ENCODE results near the gene MAP3K14.
A peak's percentile ranks its signal among the peaks of the same experiment; 100 is the strongest.

Gene MAP3K14

DNA sequence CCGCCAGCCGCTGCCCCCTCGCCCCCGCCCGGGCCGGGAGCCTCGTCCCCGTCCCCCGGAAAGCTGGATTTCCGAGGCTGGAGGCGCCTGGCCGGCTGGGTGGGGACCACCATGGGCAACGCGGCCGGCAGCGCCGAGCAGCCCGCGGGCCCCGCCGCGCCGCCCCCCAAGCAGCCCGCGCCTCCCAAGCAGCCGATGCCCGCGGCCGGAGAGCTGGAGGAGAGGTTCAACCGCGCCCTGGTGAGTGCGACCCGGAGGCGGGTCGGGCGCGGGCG lies 94.9 kb downstream of the MAP3K14 start:
- Histone ChIP-seq H3K27me3 (ENCODE audit: insufficient read depth, low read depth) (no peaks in the 10 kb centered on the region), H2AFZ (ENCODE audit: low read depth) (no peak overlapping the region), H3K36me3 (ENCODE audit: insufficient read depth) (no peaks in the 10 kb centered on the region), H3K79me2 (ENCODE audit: insufficient read depth, low read depth) (peaks cover 65% of the 10 kb centered on the region), H3K9ac (peak overlapping the region; percentile 83), H4K20me1 (ENCODE audit: insufficient read depth) (no peaks in the 10 kb centered on the region), H3K4me1 (ENCODE audit: low read depth, poor library complexity, severe bottlenecking) (peaks cover 57% of the 10 kb centered on the region), H3K4me3 (IDR thresholded peaks at IDR 0.05; ENCODE audit: insufficient read depth, low read depth, low read length) (no peak overlapping the region), H3K27ac (peak overlapping the region; percentile 97), H3K4me2 (peak overlapping the region; percentile 100)
- TF ChIP-seq, protein P1, sequence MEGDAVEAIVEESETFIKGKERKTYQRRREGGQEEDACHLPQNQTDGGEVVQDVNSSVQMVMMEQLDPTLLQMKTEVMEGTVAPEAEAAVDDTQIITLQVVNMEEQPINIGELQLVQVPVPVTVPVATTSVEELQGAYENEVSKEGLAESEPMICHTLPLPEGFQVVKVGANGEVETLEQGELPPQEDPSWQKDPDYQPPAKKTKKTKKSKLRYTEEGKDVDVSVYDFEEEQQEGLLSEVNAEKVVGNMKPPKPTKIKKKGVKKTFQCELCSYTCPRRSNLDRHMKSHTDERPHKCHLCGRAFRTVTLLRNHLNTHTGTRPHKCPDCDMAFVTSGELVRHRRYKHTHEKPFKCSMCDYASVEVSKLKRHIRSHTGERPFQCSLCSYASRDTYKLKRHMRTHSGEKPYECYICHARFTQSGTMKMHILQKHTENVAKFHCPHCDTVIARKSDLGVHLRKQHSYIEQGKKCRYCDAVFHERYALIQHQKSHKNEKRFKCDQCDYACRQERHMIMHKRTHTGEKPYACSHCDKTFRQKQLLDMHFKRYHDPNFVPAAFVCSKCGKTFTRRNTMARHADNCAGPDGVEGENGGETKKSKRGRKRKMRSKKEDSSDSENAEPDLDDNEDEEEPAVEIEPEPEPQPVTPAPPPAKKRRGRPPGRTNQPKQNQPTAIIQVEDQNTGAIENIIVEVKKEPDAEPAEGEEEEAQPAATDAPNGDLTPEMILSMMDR (conservative IDR thresholded peaks at IDR 0.05; ENCODE audit: low read depth, low read length) = no peak

DNA sequence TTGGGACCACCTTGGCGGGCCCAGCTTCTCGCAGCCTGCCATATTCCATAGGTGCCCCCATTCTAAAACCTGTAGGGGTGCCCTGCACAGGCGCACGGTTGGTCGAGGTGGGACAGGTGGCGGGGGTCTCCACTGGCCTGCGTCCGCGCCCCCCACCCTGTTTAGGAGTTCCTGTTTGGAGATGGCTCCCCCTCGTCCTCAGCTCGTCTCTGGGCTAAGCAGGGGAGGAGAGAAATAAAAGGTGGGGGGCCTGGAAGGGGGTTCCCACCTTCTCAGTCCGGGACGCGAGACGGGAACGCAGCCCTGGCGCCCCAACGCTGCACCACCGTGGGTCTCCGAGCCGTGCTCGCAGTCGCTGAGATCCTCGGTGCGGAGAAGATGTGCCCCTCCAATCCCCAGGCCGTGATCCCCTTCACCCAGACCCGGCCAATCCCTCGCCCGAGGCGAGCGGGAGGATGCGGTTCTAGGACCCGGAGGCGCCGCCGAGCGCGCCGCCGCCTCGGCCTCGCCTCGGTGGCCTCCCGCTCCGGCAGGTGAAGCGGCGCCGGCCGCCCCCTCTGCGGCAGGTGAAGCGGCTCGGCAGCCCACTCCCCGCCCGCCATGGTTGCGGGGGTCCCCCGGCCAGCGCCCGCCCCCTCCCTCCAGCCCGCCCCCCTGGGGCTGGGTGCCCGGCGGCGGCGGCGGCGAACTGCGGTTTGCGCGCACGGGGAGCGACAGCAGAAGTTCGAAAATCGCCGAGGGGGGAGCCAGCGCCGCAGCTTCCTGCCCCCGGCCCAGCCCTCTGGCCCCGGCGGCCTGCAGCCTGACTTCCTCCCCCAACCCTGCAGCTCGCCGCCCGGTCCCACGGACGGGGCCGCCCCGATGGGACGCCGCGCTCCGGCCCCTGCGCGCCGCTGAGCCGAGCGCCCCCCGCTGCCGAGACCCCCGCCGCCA lies 95.5 kb downstream of the MAP3K14 start, which contains the start of gene FMNL1:
Gene FMNL1, plus strand, starts transcription at position 805 of the 933 bp plus-strand sequence. CDS start 240 bp downstream, outside the sequence.
- H3K27me3 ChIP-seq (ENCODE audit: insufficient read depth, low read depth) = no peaks in the 10 kb centered on the region
- peaks cover 51% of the 10 kb centered on the region for H3K4me1 ChIP-seq (ENCODE audit: low read depth, poor library complexity, severe bottlenecking)
- no peaks in the 10 kb centered on the region for H4K20me1 ChIP-seq (ENCODE audit: insufficient read depth)
- H3K4me3 ChIP-seq (IDR thresholded peaks at IDR 0.05; ENCODE audit: insufficient read depth, low read depth, low read length) = no peak within 1 kb of the TSS
- TF ChIP-seq, protein P1 (conservative IDR thresholded peaks at IDR 0.05; ENCODE audit: low read depth, low read length) = no peak
- peaks cover 59% of the 10 kb centered on the region for H3K79me2 ChIP-seq (ENCODE audit: insufficient read depth, low read depth)
- H3K9ac ChIP-seq = peak within 1 kb of the TSS; percentile 83
- H3K27ac ChIP-seq = peak within 1 kb of the TSS; percentile 97
- peak within 1 kb of the TSS; percentile 100 for H3K4me2 ChIP-seq
- H3K36me3 ChIP-seq (ENCODE audit: insufficient read depth) = no peaks in the 10 kb centered on the region
- H2AFZ ChIP-seq (ENCODE audit: low read depth) = peak within 1 kb of the TSS; percentile 75

DNA sequence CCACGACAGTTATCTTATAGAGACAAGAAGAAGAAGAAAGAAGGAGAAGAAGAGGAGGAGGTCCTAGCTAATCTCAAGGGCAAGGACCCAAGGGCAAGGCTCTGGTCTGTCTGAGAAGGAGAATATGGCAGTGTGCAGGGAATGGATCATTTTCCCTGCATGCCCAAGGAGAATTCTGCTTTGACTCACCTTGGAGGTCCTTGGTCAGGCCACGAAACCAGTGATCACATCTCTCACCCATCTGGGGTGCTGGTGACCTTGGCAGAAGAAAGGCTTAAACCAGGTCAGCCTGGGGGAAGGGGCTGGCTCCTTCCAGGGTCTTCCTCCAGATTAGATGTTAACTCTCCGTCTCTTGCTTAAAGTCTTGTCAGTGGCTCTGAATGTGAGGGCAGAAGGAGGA lies 96.7 kb downstream of the MAP3K14 start:
- H3K9ac ChIP-seq = no peak overlapping the region
- peak overlapping the region; percentile 44; the same call in 1 of the 2 replicates for H3K27ac ChIP-seq
- peaks cover 41% of the 10 kb centered on the region for H3K4me1 ChIP-seq (ENCODE audit: low read depth, poor library complexity, severe bottlenecking)
- no peaks in the 10 kb centered on the region for H4K20me1 ChIP-seq (ENCODE audit: insufficient read depth)
- H3K4me3 ChIP-seq (IDR thresholded peaks at IDR 0.05; ENCODE audit: insufficient read depth, low read depth, low read length) = no peak overlapping the region
- no peaks in the 10 kb centered on the region for H3K27me3 ChIP-seq (ENCODE audit: insufficient read depth, low read depth)
- H3K36me3 ChIP-seq (ENCODE audit: insufficient read depth) = no peaks in the 10 kb centered on the region
- peaks cover 48% of the 10 kb centered on the region for H3K79me2 ChIP-seq (ENCODE audit: insufficient read depth, low read depth)
- TF ChIP-seq, protein P1 (conservative IDR thresholded peaks at IDR 0.05; ENCODE audit: low read depth, low read length) = no peak
- H3K4me2 ChIP-seq = peak overlapping the region; percentile 91; the same call in 1 of the 2 replicates
- no peak overlapping the region for H2AFZ ChIP-seq (ENCODE audit: low read depth)

DNA sequence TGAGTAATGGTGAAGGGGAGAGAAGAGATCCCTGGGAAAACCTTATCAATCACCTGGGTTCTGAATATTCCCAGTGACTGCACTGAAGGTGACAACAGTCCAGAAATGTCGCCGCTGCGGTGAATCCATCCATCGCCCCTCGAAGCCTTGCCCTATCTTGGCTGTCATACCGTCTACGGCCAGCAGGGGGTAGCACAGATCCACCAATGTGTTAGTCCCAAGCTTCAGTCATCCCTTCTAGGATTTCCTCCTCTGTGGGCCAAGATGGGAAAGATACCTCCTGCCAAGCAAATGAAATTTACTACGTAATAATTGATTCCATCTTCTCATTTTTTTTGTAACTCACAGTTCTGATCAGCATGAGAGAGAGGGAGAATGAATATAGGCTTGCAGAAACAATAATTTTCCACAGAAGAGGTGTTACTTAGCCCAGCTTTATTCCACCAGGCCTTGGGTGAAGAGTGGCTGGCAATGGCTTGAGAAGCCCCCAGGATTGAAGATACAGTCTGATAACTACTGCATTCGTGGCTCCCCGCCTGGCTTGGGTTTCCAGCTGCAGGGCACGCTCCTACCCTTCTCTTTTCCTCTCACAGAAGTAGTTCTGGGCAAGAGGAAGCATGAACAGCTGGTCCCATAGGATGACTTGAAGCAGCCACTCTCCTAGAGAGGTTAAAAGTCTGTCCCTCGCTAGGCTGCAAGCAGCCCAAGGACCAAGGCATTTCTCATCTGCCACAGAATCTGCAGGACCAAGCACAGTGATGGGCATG lies 97.7 kb downstream of the MAP3K14 start:
- Histone ChIP-seq H3K27ac (peak overlapping the region; percentile 15; the same call in 1 of the 2 replicates), H3K36me3 (ENCODE audit: insufficient read depth) (no peaks in the 10 kb centered on the region), H3K27me3 (ENCODE audit: insufficient read depth, low read depth) (no peaks in the 10 kb centered on the region), H3K4me1 (ENCODE audit: low read depth, poor library complexity, severe bottlenecking) (peaks cover 31% of the 10 kb centered on the region), H3K4me2 (no peak overlapping the region; the same call in 1 of the 2 replicates), H3K9ac (no peak overlapping the region), H3K4me3 (IDR thresholded peaks at IDR 0.05; ENCODE audit: insufficient read depth, low read depth, low read length) (no peak overlapping the region), H3K79me2 (ENCODE audit: insufficient read depth, low read depth) (peaks cover 38% of the 10 kb centered on the region), H4K20me1 (ENCODE audit: insufficient read depth) (no peaks in the 10 kb centered on the region), H2AFZ (ENCODE audit: low read depth) (no peak overlapping the region)
- TF ChIP-seq, protein P1 (conservative IDR thresholded peaks at IDR 0.05; ENCODE audit: low read depth, low read length) = peak; percentile 99
